HepG2 (cell line): ENCODE measurements around the gene COL5A1. TPM values are rescaled to one million over a fixed set of nuclear protein-coding genes. Genes with fewer than 3 reads are reported as not detected.

Source experiments
- ATAC-seq: fragments of 200-7000 bp; cut with Tn5 transposase; 3 replicates; pipeline ENCODE4 v1.9.1; 2020; ENCODE audit warnings: mild to moderate bottlenecking, moderate library complexity
- BruUV-seq: library from RNA; stranded (reverse); fragments of 400-500 nt; replicated peaks from 2 replicates; lab custom pipeline; 2021; lab: Mats Ljungman, UMichigan
- CTCF ChIA-PET: fragments of 300-600 bp; formaldehyde crosslinking; extraction: SDS; loops from one replicate; lab custom pipeline; 2021; ENCODE audit warnings: low total read pairs, inconsistent platforms, low intra/inter-chr PET ratio; lab: Yijun Ruan, JAX
- POLR2A ChIA-PET: fragments of 350-600 bp; sonication (Branson Sonifier 250); formaldehyde crosslinking; loops from one replicate; lab custom pipeline; 2020; ENCODE audit warnings: antibody characterized with exemption, inconsistent platforms; lab: Yijun Ruan, JAX
- DNase-seq: peaks from one replicate; pipeline ENCODE4 v3.0.0-alpha.2; 2015; ENCODE audit warnings: low spot score
- FAIRE-seq: peaks from 3 replicates; lab custom pipeline; 2011; peaks lifted over from hg19 to GRCh38; lab: Jason Lieb, UNC
- H2AFZ ChIP-seq: one replicate; pipeline ENCODE4 v1.6.1; 2011; ENCODE audit warnings: low read length, inconsistent platforms
- H3K27ac ChIP-seq: fragments of 300-600 bp; 3 replicates; pipeline ENCODE4 v1.8.0; 2011; ENCODE audit warnings: mixed run types, mild to moderate bottlenecking, mixed read lengths, low read length, inconsistent platforms; ENCODE audit not compliant: insufficient read depth; ENCODE audit errors: extremely low read length
- H3K27me3 ChIP-seq, 2 experiments: fragments of 200-600 bp in 1 of 2; 2 replicates in 1 of 2; 3 replicates in 1 of 2; pipeline versions ENCODE4 v1.6.0 to v1.8.0; 2011; ENCODE audit warnings: low read length in 2 of 2, mild to moderate bottlenecking in 2 of 2, moderate library complexity in 2 of 2, inconsistent platforms in 1 of 2; ENCODE audit not compliant: insufficient read depth in 2 of 2, control insufficient read depth in 1 of 2
- H3K36me3 ChIP-seq, 2 experiments: fragments of 200-600 bp in 1 of 2; replicated peaks in 1 of 2; 2 replicates in 1 of 2; 3 replicates in 1 of 2; pipeline versions ENCODE4 v1.5.1 to v1.8.0; 2011; ENCODE audit warnings: low read length in 2 of 2, inconsistent platforms in 1 of 2; ENCODE audit not compliant: insufficient read depth in 2 of 2, control insufficient read depth in 1 of 2
- H3K4me1 ChIP-seq: 2 replicates; pipeline ENCODE4 v1.5.1; 2012; ENCODE audit warnings: low read length, inconsistent platforms; ENCODE audit not compliant: insufficient read depth
- H3K4me2 ChIP-seq: 2 replicates; pipeline ENCODE4 v1.6.0; 2011; ENCODE audit warnings: low read depth, low read length, inconsistent platforms
- H3K4me3 ChIP-seq, 3 experiments: fragments of 200-600 bp in 1 of 3; sonication (generic), shearing (Covaris generic) in 1 of 3; replicated peaks in 1 of 3; 2 replicates each; pipeline ENCODE4 v1.5.1; 2011 to 2016; ENCODE audit warnings: low read length in 3 of 3, inconsistent platforms in 2 of 3, low read depth in 2 of 3, mild to moderate bottlenecking in 2 of 3, control low read depth in 1 of 3, mixed read lengths in 1 of 3; ENCODE audit not compliant: insufficient read depth in 1 of 3
- H3K79me2 ChIP-seq: one replicate; pipeline ENCODE4 v1.6.1; 2011; ENCODE audit warnings: low read length, inconsistent platforms; ENCODE audit not compliant: insufficient read depth
- H3K9ac ChIP-seq: 2 replicates; pipeline ENCODE4 v1.6.0; 2011; ENCODE audit warnings: mild to moderate bottlenecking, low read depth, low read length, inconsistent platforms; ENCODE audit not compliant: insufficient read depth
- H3K9me3 ChIP-seq: 2 replicates; pipeline ENCODE4 v1.5.1; 2012; ENCODE audit warnings: mild to moderate bottlenecking, low read length
- H4K20me1 ChIP-seq: 2 replicates; pipeline ENCODE4 v1.6.0; 2011; ENCODE audit warnings: inconsistent platforms, mild to moderate bottlenecking, low read length, moderate library complexity; ENCODE audit not compliant: insufficient read depth
- CREM ChIP-seq, 2 experiments: sonication (generic) in 1 of 2; formaldehyde crosslinking in 1 of 2; IDR thresholded peaks; 2 replicates each; pipeline versions ENCODE4 v1.4.0 to v1.6.1; 2016 to 2020; ENCODE audit warnings: antibody characterized with exemption in 1 of 2, mild to moderate bottlenecking in 1 of 2, missing genetic modification reagents in 1 of 2
- FOXA1 ChIP-seq, 2 experiments: fragments of 450-650 bp in 1 of 2; sonication (generic) in 1 of 2; formaldehyde crosslinking in 1 of 2; IDR thresholded peaks; 2 replicates each; pipeline versions ENCODE4 v1.4.0 to v1.6.1; 2016 to 2020; ENCODE audit warnings: missing genetic modification reagents in 1 of 2
- KLF13 ChIP-seq: sonication (generic); formaldehyde crosslinking; IDR thresholded peaks from 2 replicates; pipeline ENCODE4 v1.4.0; 2020; ENCODE audit warnings: mild to moderate bottlenecking, missing genetic modification reagents
- NR2F6 ChIP-seq, 2 experiments: IDR thresholded peaks; 2 replicates each; pipeline ENCODE4 v1.6.1; 2016; ENCODE audit warnings: antibody characterized with exemption in 1 of 2, mild to moderate bottlenecking in 1 of 2
- RFXAP ChIP-seq: sonication (generic); formaldehyde crosslinking; IDR thresholded peaks from 2 replicates; pipeline ENCODE4 v1.4.0; 2020; ENCODE audit warnings: missing genetic modification reagents, borderline replicate concordance
- SNAI1 ChIP-seq: sonication (generic); formaldehyde crosslinking; IDR thresholded peaks from 2 replicates; pipeline ENCODE4 v1.5.0; 2020; ENCODE audit warnings: mild to moderate bottlenecking, missing genetic modification reagents, borderline replicate concordance
- STAT6 ChIP-seq: sonication (generic); formaldehyde crosslinking; IDR thresholded peaks from 2 replicates; pipeline ENCODE4 v1.4.0; 2020; ENCODE audit warnings: missing genetic modification reagents, mild to moderate bottlenecking, borderline replicate concordance
- ZBTB8A ChIP-seq: sonication (generic); formaldehyde crosslinking; IDR thresholded peaks from 2 replicates; pipeline ENCODE4 v1.4.0; 2020; ENCODE audit warnings: mild to moderate bottlenecking, low read depth, missing genetic modification reagents, borderline replicate concordance
- ZFX ChIP-seq: sonication (generic); formaldehyde crosslinking; IDR thresholded peaks from 2 replicates; pipeline ENCODE4 v1.4.0; 2020; ENCODE audit warnings: mild to moderate bottlenecking, low read depth, missing genetic modification reagents, moderate library complexity
- ZNF337 ChIP-seq: sonication (generic); formaldehyde crosslinking; IDR thresholded peaks from 2 replicates; pipeline ENCODE4 v1.5.1; 2020; ENCODE audit warnings: missing genetic modification reagents, low read depth, mild to moderate bottlenecking, borderline replicate concordance
- ZNF451 ChIP-seq: sonication (generic); formaldehyde crosslinking; IDR thresholded peaks from 2 replicates; pipeline ENCODE4 v1.5.0; 2020; ENCODE audit warnings: mild to moderate bottlenecking, missing genetic modification reagents
- ZNF546 ChIP-seq: sonication (generic); formaldehyde crosslinking; conservative IDR thresholded peaks from 2 replicates; pipeline ENCODE4 v1.8.1; 2023; ENCODE audit warnings: mild to moderate bottlenecking, missing genetic modification reagents
- ZNF749 ChIP-seq: sonication (generic); formaldehyde crosslinking; IDR thresholded peaks from 2 replicates; pipeline ENCODE4 v1.8.0; 2022; ENCODE audit warnings: mild to moderate bottlenecking, missing genetic modification reagents, moderate library complexity, borderline replicate concordance
- ZNF761 ChIP-seq: sonication (generic); formaldehyde crosslinking; conservative IDR thresholded peaks from 2 replicates; pipeline ENCODE4 v1.4.0; 2020; ENCODE audit warnings: mild to moderate bottlenecking, missing genetic modification reagents
- ZSCAN21 ChIP-seq: sonication (generic); formaldehyde crosslinking; IDR thresholded peaks from 2 replicates; pipeline ENCODE4 v1.8.0; 2022; ENCODE audit warnings: mild to moderate bottlenecking, missing genetic modification reagents, moderate library complexity, borderline replicate concordance
- WGBS: methylation state at CpG from one replicate; pipeline ENCODE4 v1.1.6; 2017; ENCODE audit warnings: low lambda C conversion rate; 5-methylcytosine and 5-hydroxymethylcytosine counted together
- in situ Hi-C: cut with HindIII; loops from 2 replicates; pipeline ENCODE4 v1.10.0; 2017; ENCODE audit warnings: low pct_unique_long_range_greater_than_20kb; ENCODE audit not compliant: extremely low pct_ligation_motif_present
- intact Hi-C: fragments of 100-400 bp; cut with micrococcal nuclease; formaldehyde crosslinking; loops from one replicate; pipeline ENCODE4 v1.10.0; 2022; ENCODE audit not compliant: unreplicated experiment
- polyA plus RNA-seq, 8 experiments: library from polyadenylated mRNA; depleted of rRNA in 3 of 8; stranded (reverse) in 7 of 8; unstranded in 1 of 8; fragments of >200 nt; fragmentation: Illumina TruSeq in 4 of 8; extraction: Trizol in 4 of 8; gene quantifications; 2 replicates each; pipeline versions ENCODE4 v1.2.1 to v1.2.3, GENCODE V29; 2011 to 2016; ENCODE audit warnings: low read depth in 4 of 8, missing spikeins in 1 of 8, mixed read lengths in 1 of 8; ENCODE audit not compliant: insufficient read depth in 1 of 8
- total RNA-seq, 5 experiments: library from RNA; depleted of rRNA; stranded (reverse); fragments of >200 nt; fragmentation: Illumina TruSeq; extraction: Trizol; gene quantifications; 2 replicates each; pipeline ENCODE4 v1.2.3, GENCODE V29; 2016; ENCODE audit warnings: low read depth in 1 of 5
- TF ChIP-seq, protein P1 (sequence below): sonication (generic); formaldehyde crosslinking; IDR thresholded peaks from 2 replicates; pipeline ENCODE4 v1.8.0; 2022; ENCODE audit warnings: low read depth, missing genetic modification reagents

Gene COL5A1
- total and polyA plus RNA-seq, 2 of the 13 experiments (the other 11 are each of a cell fraction or from before 2014, with no cell fraction given): not detected

- POLR2A ChIA-PET: no interaction called here
- Histone ChIP-seq H2AFZ (no peak overlapping the region), H3K9me3 (no peaks in the 10 kb centered on the region), H3K27me3 (peaks cover 0 to 3% of the 10 kb centered on the region in 2 experiments; a peak in 1 of 5 replicates), H3K4me1 (peaks cover 35% of the 10 kb centered on the region), H3K9ac (no peak overlapping the region), H3K4me2 (peak overlapping the region; percentile 67), H3K27ac (no peak overlapping the region), H3K4me3 (peak overlapping the region in 2 of 3 experiments; percentile 19 to 60; a peak in 2 of 6 replicates), H3K79me2 (no peaks in the 10 kb centered on the region), H3K36me3 (no peaks in the 10 kb centered on the region), H4K20me1 (no peaks in the 10 kb centered on the region)
- BruUV-seq: no TSS peak
- WGBS: 69% methylated on average over 19 of the region's 34 CpGs
- DNase-seq: peak; percentile 14
- ATAC-seq: peak; percentile 86
- FAIRE-seq: no peak
- in situ Hi-C loops: no loop called here
- CTCF ChIA-PET: no interaction called here
- intact Hi-C loops: no loop called here
- TF ChIP-seq ZNF749 (CRISPR knock-in tag) (no peak), STAT6 (CRISPR knock-in tag) (no peak), ZNF451 (CRISPR knock-in tag) (peak; percentile 53; the same call in 1 of the 2 replicates), KLF13 (CRISPR knock-in tag) (0 out of 2 replicates have a peak, but pooled peaks have one; percentile 30), ZNF546 (CRISPR knock-in tag) (no peak), RFXAP (CRISPR knock-in tag) (no peak), ZBTB8A (CRISPR knock-in tag) (no peak), NR2F6 (IDR thresholded peaks at IDR 0.05) (no peak), NR2F6 (CRISPR knock-in tag; IDR thresholded peaks at IDR 0.05) (no peak), ZSCAN21 (CRISPR knock-in tag) (no peak), ZFX (peak; percentile 68), ZNF337 (no peak), ZNF761 (CRISPR knock-in tag) (no peak), SNAI1 (CRISPR knock-in tag) (no peak), CREM (IDR thresholded peaks at IDR 0.05) (no peak), CREM (CRISPR knock-in tag; IDR thresholded peaks at IDR 0.05) (no peak), FOXA1 (IDR thresholded peaks at IDR 0.05) (no peak), FOXA1 (CRISPR knock-in tag; IDR thresholded peaks at IDR 0.05) (peak; percentile 66)
- TF ChIP-seq, protein P1, sequence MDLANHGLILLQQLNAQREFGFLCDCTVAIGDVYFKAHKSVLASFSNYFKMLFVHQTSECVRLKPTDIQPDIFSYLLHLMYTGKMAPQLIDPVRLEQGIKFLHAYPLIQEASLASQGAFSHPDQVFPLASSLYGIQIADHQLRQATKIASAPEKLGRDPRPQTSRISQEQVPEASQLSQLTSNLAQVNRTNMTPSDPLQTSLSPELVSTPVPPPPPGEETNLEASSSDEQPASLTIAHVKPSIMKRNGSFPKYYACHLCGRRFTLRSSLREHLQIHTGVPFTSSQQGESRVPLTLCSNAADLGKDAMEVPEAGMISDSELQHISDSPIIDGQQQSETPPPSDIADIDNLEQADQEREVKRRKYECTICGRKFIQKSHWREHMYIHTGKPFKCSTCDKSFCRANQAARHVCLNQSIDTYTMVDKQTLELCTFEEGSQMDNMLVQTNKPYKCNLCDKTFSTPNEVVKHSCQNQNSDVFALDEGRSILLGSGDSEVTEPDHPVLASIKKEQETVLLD: no peak
Measured at GRCh38 chr9:134592018-134592818, 49.4 kb upstream of the COL5A1 start.
